Karpas-422 (cell line): Measurements from ENCODE around the gene ABCF1. TPM values are rescaled to one million over a fixed set of nuclear protein-coding genes. Genes with fewer than 3 reads are reported as not detected.
A peak's percentile ranks its signal among the peaks of the same experiment; 100 is the strongest.

Source experiments
- DNase-seq: peaks from one replicate; pipeline ENCODE4 v3.0.0-alpha.2; 2015
- H2AFZ ChIP-seq: fragments of 200-600 bp; sonication (generic); 2 replicates; pipeline ENCODE4 v1.6.1; 2014; ENCODE audit warnings: antibody characterized with exemption, low read length, mixed read lengths
- H3K27ac ChIP-seq: fragments of 200-600 bp; sonication (generic); 2 replicates; pipeline ENCODE4 v1.5.1; 2014; ENCODE audit warnings: mild to moderate bottlenecking, low read length, moderate library complexity
- H3K27me3 ChIP-seq: fragments of 200-600 bp; sonication (generic); 2 replicates; pipeline ENCODE4 v1.6.1; 2014; ENCODE audit warnings: low read length, mixed read lengths
- H3K36me3 ChIP-seq: fragments of 200-600 bp; sonication (generic); 2 replicates; pipeline ENCODE4 v1.6.1; 2014; ENCODE audit warnings: low read length, mixed read lengths; ENCODE audit not compliant: insufficient read depth
- H3K4me1 ChIP-seq: fragments of 200-600 bp; sonication (generic); 2 replicates; pipeline ENCODE4 v1.6.1; 2014; ENCODE audit warnings: mild to moderate bottlenecking, low read length, mixed read lengths
- H3K4me2 ChIP-seq: fragments of 200-600 bp; sonication (generic); 2 replicates; pipeline ENCODE4 v1.6.1; 2014; ENCODE audit warnings: low read length, low read depth, mild to moderate bottlenecking; ENCODE audit not compliant: poor library complexity, severe bottlenecking
- H3K4me3 ChIP-seq: fragments of 200-600 bp; sonication (generic); 2 replicates; pipeline ENCODE4 v1.5.1; 2014; ENCODE audit warnings: mild to moderate bottlenecking, antibody characterized with exemption, low read length, mixed read lengths
- H3K79me2 ChIP-seq: fragments of 200-600 bp; sonication (generic); 2 replicates; pipeline ENCODE4 v1.6.1; 2014; ENCODE audit warnings: mild to moderate bottlenecking, low read length, mixed read lengths
- H3K9ac ChIP-seq: fragments of 200-600 bp; sonication (generic); 2 replicates; pipeline ENCODE4 v1.6.0; 2014; ENCODE audit warnings: low read length
- H3K9me2 ChIP-seq: fragments of 200-600 bp; sonication (generic), shearing (Covaris generic); replicated peaks from 2 replicates; pipeline ENCODE4 v1.6.0; 2014; ENCODE audit warnings: mild to moderate bottlenecking, low read length, moderate library complexity; ENCODE audit not compliant: insufficient read depth
- H3K9me3 ChIP-seq: fragments of 300-700, 200-600 bp; sonication (generic); 2 replicates; pipeline ENCODE4 v1.6.1; 2014; ENCODE audit warnings: low read length, mixed read lengths
- H4K20me1 ChIP-seq: fragments of 200-600 bp; sonication (generic); 2 replicates; pipeline ENCODE4 v1.6.1; 2014; ENCODE audit warnings: mild to moderate bottlenecking, antibody characterized with exemption, low read length, low read depth; ENCODE audit not compliant: insufficient read depth
- total RNA-seq: library from RNA; depleted of rRNA; stranded (reverse); fragments of >200 nt; shearing (Covaris generic); gene quantifications from 2 replicates; pipeline ENCODE4 v1.2.3, GENCODE V29; 2014; ENCODE audit warnings: low replicate concordance

The ABCF1 gene
- total RNA-seq, 1 experiment from 2014 or later: 14.4 TPM

DNA sequence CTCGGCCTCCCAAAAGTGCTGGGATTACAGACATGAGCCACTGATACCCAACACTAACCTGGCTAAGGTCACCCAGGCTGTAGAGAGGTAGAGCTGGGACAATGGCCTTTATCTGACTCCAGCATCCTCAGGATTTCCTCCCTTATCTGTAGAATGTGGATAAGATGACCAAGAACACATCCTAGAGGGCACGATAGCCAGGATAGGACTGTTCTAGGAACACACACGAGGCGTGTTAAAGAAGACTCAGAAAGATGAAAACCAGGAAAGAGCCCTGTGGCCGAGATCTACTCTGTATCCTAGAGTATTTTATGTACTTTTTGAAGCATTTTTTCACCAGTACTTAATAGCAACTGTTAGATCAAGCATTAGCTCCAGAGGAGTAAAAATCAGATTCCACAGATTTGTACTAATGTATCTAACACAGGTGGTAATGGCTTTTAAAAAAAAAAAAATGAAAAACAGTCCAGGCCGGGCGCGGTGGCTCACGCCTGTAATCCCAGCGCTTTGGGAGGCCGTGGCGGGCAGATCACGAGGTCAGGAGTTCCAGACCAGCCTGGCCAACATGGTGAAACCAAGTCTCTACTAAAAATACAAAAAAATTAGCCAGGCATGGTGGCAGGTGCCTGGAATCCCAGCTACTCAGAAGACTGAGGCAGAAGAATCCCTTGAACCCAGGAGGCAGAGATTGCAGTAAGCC, 28.5 kb downstream of the ABCF1 start:
- Histone ChIP-seq H3K9me2 (no peaks in the 10 kb centered on the region), H3K4me2 (no peak overlapping the region), H3K9ac (no peak overlapping the region), H3K4me1 (no peaks in the 10 kb centered on the region), H3K79me2 (no peaks in the 10 kb centered on the region), H4K20me1 (peaks cover 41% of the 10 kb centered on the region), H2AFZ (no peak overlapping the region), H3K9me3 (no peaks in the 10 kb centered on the region), H3K27ac (no peak overlapping the region), H3K4me3 (no peak overlapping the region), H3K36me3 (peaks cover 53% of the 10 kb centered on the region), H3K27me3 (no peaks in the 10 kb centered on the region)
- no peak for DNase-seq

DNA sequence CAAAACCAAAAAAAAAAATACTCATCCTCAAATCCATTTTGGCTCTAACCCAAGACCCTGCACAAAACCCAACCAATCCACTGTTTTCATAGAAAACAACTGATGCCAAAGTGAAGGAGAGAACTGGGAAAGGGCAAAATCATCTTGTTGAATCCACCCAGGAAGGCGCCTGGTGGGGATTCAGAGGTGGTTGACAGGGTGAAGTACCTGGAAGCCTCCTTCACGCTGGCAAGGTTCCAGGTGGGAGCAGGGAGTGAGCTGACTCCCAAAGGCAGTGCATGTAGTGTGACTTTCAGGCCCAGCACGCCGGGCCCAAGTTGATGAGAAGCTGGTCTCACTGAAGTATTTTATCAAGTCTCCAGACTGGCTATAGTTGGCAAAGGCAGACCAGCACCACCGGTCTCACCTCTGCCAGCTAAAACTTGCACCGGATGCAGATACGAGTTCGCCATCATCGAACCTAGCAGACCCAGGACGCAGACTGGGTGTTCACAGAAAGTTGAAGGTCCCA, 29.3 kb downstream of the ABCF1 start:
- Histone ChIP-seq H3K27ac (no peak overlapping the region), H3K79me2 (no peaks in the 10 kb centered on the region), H2AFZ (no peak overlapping the region), H3K4me2 (no peak overlapping the region), H3K4me1 (no peaks in the 10 kb centered on the region), H3K9ac (no peak overlapping the region), H3K4me3 (no peak overlapping the region), H3K9me3 (no peaks in the 10 kb centered on the region), H3K9me2 (no peaks in the 10 kb centered on the region), H4K20me1 (peaks cover 47% of the 10 kb centered on the region), H3K36me3 (peaks cover 57% of the 10 kb centered on the region), H3K27me3 (no peaks in the 10 kb centered on the region)
- no peak for DNase-seq

DNA sequence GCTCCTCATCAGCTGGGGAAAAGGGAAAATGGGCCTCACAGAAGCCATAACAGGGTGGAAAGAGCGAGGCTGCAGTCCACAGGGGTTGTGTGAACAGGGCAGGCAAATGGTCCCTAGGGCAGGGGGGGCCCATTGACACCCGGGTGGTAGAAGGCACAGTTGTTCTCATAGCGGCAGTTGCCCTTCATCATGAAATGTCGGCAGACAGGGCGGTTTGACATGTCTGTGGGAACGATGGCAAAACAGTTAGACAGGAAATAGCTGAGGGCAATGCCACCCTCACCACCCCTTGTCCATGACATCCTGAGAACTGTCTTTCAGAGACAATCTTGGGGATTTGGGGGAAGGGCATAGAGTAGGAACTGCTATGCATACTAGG, 30.2 kb downstream of the ABCF1 start:
- no peak overlapping the region for H2AFZ ChIP-seq
- no peaks in the 10 kb centered on the region for H3K79me2 ChIP-seq
- no peak for DNase-seq
- H4K20me1 ChIP-seq: peaks cover 51% of the 10 kb centered on the region
- no peaks in the 10 kb centered on the region for H3K27me3 ChIP-seq
- H3K4me3 ChIP-seq: no peak overlapping the region
- no peaks in the 10 kb centered on the region for H3K9me3 ChIP-seq
- H3K36me3 ChIP-seq: peaks cover 64% of the 10 kb centered on the region
- no peaks in the 10 kb centered on the region for H3K4me1 ChIP-seq
- H3K9me2 ChIP-seq: no peaks in the 10 kb centered on the region
- no peak overlapping the region for H3K27ac ChIP-seq
- H3K4me2 ChIP-seq: no peak overlapping the region
- H3K9ac ChIP-seq: no peak overlapping the region

DNA sequence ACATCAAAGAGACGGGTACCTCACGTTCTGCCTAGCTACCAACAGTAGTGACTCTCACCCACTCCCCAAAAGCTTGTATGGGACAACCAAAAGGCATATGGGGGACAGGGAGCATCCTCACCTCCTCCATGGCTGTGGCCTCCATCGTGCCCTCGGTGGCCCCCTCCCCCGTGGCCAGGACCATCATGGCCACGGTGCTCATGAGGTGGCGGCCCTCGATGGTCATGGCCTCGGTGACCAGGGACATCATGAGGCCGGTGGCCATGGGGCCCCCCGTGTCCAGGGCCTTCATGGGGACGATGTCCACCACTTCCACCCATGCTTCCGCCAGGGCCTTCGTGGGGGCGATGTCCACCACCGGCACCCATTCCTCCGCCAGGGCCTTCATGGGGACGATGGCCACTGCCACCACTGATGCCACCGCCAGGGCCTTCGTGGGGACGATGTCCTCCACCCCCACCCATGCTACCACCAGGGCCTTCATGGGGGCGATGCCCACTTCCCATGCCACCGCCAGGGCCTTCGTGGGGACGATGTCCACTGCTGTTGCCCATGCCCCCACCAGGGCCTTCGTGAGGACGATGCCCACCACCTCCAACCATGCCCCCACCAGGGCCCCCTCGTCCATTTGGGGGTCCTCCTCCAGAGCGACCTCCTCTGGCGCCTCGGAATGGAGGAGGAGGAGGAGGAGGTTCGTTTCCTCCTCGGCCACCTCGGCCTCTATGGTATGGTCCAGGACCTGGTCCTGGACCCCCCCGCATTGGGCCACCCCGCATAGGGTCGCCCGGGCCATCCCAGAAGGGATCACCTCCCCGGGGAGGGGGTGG, 30.8 kb downstream of the ABCF1 start:
- Histone ChIP-seq H2AFZ (no peak overlapping the region), H3K36me3 (peaks cover 70% of the 10 kb centered on the region), H3K4me1 (no peaks in the 10 kb centered on the region), H3K9me3 (no peaks in the 10 kb centered on the region), H3K4me3 (no peak overlapping the region), H3K27me3 (no peaks in the 10 kb centered on the region), H3K4me2 (no peak overlapping the region), H4K20me1 (peaks cover 57% of the 10 kb centered on the region), H3K9ac (no peak overlapping the region), H3K27ac (no peak overlapping the region), H3K79me2 (no peaks in the 10 kb centered on the region), H3K9me2 (no peaks in the 10 kb centered on the region)
- DNase-seq: no peak

DNA sequence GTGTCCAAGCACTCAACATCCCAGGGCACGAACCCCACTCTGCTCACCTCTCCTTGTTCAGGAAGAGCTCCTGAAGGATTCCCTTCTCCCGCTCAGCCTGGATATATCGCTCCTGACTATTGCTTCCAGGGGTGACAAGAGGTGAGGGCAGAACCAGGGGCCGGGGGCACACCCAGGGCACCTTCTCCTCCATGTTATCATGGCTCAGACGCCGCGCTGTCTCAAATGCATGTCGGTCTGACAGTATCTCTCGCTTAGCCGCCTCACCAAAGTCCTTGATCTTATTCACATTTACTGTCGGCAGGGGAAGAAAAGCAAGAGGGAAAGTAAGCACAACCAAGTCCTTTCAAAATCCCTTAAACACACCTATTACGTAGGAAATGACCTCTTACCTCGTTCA, 32.7 kb downstream of the ABCF1 start:
- Histone ChIP-seq H3K4me3 (no peak overlapping the region), H2AFZ (no peak overlapping the region), H3K9me3 (no peaks in the 10 kb centered on the region), H3K9ac (no peak overlapping the region), H3K79me2 (no peaks in the 10 kb centered on the region), H3K27ac (no peak overlapping the region), H3K27me3 (no peaks in the 10 kb centered on the region), H3K9me2 (no peaks in the 10 kb centered on the region), H3K4me2 (no peak overlapping the region), H4K20me1 (peaks cover 62% of the 10 kb centered on the region), H3K36me3 (peaks cover 84% of the 10 kb centered on the region), H3K4me1 (no peaks in the 10 kb centered on the region)
- DNase-seq: no peak

DNA sequence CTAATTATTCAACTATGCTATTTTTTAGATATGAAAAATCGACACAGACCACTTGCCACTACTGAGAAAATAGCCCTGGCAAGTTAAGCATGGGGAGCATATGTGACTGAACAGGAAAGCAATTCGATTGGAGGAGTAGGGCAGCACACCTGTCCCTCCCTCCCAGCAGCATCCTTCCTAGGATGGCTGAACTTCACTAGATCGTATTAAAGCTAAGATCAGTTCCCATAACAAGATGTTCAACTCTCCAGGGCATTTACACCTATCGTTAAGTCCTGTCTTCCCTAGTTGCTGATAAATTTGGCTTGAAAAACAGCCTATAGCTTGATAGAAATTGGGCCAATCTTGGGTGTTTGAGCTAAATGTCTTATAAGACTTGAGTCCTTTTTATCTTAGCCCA, 38.8 kb downstream of the ABCF1 start:
- Histone ChIP-seq H3K36me3 (peaks cover 57% of the 10 kb centered on the region), H3K9me2 (no peaks in the 10 kb centered on the region), H3K4me1 (peaks cover 33% of the 10 kb centered on the region), H3K4me3 (no peak overlapping the region), H3K4me2 (no peak overlapping the region), H3K79me2 (peaks cover 21% of the 10 kb centered on the region), H3K9me3 (no peaks in the 10 kb centered on the region), H3K9ac (no peak overlapping the region), H3K27me3 (no peaks in the 10 kb centered on the region), H4K20me1 (peaks cover 18% of the 10 kb centered on the region), H2AFZ (no peak overlapping the region), H3K27ac (no peak overlapping the region)
- DNase-seq: no peak

DNA sequence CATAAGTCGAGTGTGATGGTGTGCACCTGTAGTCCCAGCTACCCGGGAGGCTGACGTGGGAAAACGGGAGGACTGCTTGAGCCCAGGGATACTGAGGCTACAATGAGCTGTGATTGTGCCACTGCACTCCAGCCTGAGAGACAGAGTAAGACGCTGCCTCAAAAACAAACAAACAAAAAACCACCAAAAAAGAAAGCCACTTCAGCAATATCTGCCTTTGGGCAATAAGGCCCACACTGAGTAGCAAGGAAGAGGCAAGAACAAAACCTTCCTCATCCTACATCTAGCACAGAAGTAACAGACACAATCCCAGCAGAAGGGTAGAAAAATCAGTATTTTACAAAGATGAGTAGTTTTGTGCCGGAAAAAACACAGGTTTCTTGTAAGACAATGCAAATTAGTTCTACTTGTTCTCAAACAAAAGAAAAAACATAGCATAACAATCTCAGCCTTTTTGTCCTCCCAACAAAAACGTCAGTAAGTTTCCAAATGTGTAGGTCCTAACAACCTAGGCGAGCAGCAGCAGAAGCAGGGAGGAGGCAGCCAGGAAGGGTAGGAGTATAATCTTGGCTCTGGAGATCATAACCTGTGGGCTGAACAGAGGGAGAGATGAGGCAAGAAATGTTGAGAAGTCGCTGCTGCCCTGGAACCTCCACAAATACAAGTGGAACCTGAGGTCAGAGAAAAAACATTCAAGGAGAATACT, 40.1 kb downstream of the ABCF1 start:
- Histone ChIP-seq H3K9me3 (no peaks in the 10 kb centered on the region), H2AFZ (no peak overlapping the region), H3K27ac (peak overlapping the region; percentile 94; the same call in 1 of the 2 replicates), H3K9me2 (no peaks in the 10 kb centered on the region), H3K4me3 (no peak overlapping the region), H3K36me3 (peaks cover 53% of the 10 kb centered on the region), H3K79me2 (peaks cover 28% of the 10 kb centered on the region), H4K20me1 (peaks cover 16% of the 10 kb centered on the region), H3K9ac (no peak overlapping the region), H3K4me2 (no peak overlapping the region), H3K27me3 (no peaks in the 10 kb centered on the region), H3K4me1 (peaks cover 45% of the 10 kb centered on the region)
- no peak for DNase-seq

DNA sequence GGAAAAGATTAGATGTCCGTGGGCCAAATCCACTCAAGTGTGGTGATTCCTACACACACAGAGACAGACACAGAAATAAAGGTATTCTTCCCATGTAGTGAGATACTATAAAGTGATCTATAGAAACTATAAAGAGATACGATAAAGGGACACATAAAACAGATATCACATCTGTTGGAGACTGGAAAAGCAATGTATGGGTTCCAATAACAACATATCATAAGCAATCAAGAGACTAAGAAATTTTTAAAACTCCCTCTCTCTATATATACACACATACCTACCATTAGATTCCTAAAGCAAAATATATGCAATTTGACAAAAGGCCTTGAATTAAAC, 40.6 kb downstream of the ABCF1 start:
- Histone ChIP-seq H3K9ac (no peak overlapping the region), H3K27ac (peak overlapping the region; percentile 94), H3K27me3 (no peaks in the 10 kb centered on the region), H3K4me3 (no peak overlapping the region), H3K9me2 (no peaks in the 10 kb centered on the region), H4K20me1 (peaks cover 10% of the 10 kb centered on the region), H3K4me2 (no peak overlapping the region), H3K4me1 (peaks cover 47% of the 10 kb centered on the region), H3K36me3 (peaks cover 53% of the 10 kb centered on the region), H2AFZ (no peak overlapping the region), H3K9me3 (no peaks in the 10 kb centered on the region), H3K79me2 (peaks cover 33% of the 10 kb centered on the region)
- no peak for DNase-seq
